HG03439 (cell line): ENCODE results near the gene SLC22A5.

Experiments used
- ATAC-seq: cut with Tn5 transposase; IDR thresholded peaks from one replicate; pipeline ENCODE4 v1.9.1; 2021; ENCODE audit warnings: mild to moderate bottlenecking, moderate library complexity; ENCODE audit not compliant: unreplicated experiment

The SLC22A5 gene

DNA sequence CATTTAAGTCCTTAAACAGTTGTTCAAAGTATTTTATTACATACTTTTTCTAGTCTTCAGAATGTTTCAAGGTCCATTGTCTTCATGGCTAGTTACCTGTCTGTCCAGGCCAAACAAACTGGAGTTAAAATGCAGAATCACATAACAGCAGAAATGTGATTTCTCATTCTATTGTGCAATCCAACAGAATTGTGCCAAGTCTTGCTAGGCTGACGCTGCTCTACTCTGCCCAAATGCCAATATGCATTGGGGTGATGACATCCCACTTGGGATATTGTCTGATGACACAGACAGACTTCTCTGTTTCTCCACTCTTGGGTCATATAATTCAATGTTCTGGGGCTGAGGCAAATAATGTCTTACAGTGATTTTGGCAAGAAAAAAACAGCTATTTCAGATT lies 5.2 kb upstream of the SLC22A5 start:
- ATAC-seq, result no peak

DNA sequence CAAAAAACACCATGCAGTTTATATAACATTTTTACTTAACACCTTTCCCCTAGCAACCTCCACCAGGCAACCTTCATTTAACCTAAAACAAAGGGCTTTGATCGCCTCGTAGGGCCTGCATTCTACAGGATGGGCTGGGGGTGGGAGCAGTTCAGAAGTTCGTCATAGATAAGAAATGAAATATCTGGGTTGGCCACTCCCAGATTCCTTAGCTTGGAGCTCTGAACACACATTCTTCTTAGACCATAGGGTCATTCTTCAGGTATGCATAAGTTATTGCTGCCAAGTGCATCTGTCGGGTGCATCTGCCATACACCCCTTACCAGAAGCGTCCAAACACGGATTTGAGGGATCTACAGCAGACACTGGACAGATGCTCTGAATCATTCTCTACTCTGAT lies 4.3 kb upstream of the SLC22A5 start:
- ATAC-seq, result no peak

GRCh38 chr5:132368186-132368585 lies 1.3 kb upstream of the SLC22A5 start:
- no peak for ATAC-seq

DNA sequence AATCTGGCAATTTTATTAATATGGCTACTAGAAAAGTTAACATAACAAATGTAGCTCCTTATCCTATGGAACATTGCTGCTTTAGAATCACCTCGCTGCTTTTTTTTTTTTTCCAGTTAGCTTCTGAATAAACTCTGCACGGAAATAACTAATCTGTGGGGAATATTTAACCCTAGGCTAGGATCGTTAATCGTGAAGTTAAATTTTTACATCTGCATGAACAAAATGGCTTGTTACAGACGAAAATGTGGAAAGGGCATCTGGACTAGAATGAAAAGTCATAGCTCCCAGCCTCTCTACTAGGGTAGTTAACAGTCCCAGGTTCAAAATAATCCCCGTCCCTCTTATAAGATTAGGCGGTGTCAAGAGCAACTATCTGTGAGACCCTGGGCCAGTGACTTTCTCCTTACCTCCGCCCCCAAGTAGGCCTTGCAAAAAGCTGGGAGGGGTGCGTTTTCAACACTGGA lies 470 bp upstream of the SLC22A5 start:
- ATAC-seq, result no peak

- no peak for ATAC-seq
These were observed 866 bp downstream of the SLC22A5 start for GRCh38 chr5:132370181-132370970.

DNA sequence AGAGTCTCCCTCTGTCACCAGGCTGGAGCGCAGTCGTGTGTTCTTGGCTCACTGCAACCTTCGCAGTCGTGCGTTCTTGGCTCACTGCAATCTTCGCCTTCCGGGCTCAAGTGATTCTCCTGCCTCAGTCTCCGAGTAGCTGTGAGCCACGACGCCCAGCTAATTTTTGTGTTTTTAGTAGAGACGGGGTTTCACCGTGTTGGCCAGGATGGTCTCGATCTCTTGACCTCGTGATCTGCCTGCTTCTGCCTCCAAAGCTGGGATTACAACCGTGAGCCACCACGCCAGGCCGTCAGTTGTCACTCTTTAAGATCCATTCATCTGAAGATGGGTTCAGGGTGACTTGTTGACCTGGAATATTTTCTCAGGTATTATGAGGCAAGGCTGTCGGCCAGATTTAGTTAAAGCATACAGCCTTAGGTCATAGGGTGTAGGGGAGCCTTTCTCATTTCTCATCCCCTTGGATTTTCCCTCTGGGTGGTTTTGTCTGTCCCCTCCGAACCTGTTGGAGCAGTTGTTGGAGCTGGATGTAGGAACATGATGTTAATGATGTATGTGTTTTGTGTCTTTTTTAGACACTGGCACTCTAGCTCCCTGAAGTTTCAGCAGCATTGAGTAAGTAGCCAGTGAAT lies 1.6 kb downstream of the SLC22A5 start:
- ATAC-seq, result no peak

- no peak for ATAC-seq
These were observed 2.1 kb downstream of the SLC22A5 start for GRCh38 chr5:132371603-132371994.

DNA sequence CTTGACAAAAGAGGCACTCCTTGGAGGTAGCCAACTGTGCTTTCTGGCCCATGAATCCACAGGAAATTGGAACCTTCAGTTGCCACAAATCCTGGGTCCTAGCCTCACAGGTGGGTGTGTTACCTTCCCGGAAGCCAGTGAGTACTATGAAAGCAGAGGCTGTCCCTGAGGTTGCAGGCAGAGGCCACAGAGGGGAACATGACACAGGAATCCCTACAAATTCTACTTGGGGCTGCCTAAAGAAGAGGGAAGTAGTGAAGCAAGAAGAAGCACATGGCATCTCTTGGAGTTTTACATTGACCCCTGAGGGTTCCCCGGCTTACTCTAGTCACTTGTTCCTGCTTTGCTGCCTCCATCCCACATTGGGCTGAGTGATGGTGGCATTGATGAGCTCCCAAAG lies 2.6 kb downstream of the SLC22A5 start:
- ATAC-seq, result no peak

- no peak for ATAC-seq
These were observed 3.0 kb downstream of the SLC22A5 start for GRCh38 chr5:132372542-132372941.

DNA sequence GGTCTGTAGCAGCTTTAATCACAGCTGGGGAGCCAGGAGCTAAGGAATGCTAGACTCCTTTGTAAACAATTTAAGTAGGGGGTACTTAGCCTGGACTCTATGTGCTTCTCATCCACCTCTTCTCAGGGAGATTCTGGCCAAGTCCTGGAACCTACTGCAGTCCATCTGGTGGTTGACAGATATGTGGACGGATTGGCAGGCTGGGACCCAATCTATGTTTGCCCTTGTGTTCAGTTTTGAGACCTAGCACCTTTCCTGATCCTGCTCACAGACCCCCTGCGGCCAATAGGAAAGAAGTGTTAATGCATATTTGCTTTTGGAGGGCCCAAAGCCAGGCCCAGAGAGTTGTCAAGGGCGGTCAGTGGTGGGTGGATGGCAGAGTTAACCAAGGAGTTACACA lies 6.4 kb downstream of the SLC22A5 start:
- no peak for ATAC-seq

DNA sequence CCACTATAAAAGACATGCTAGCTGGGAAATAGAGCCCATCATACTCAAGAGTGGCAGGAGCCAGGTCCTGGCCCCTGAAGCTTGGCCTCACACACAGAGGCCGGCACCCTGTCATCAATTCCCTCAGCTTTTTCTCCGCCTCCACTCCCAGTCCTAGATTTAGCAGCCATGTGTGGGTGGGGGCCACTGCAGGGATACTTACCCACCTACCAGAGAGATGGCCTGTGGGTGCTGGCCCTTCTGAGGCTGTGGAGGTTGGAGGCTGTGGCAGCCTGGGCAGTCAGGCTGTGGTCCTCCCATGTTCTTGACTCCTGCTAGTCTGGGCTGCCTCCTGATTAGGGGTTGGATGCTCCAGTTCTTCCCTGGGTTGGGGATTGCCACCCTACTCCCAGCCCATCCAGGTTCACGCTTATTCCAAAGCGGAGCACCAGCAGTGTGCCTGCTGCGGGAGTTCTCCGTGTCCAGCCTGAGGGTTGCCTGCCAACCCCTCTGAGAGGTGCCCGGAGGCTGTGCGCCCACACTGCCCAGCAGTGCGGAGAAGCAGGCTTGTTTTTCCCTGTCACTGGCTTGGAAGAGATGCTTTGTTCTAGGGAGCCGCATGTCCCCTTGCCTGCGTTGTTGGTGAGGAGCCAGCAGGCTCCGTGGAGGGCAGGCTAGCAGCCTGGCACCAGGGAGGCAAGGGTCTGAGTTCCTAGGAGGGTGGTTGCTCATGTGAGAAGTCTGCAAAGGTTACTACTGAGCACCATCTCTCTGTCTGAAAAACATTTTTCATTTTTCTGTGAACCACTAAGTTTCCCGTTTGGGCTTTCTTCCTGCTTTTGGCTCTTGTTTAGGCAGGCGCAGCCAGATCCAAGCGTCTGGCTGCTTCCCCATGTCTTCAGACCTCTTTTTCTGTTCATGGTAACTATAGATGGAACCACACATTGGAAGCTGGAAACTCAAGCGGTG lies 7.5 kb downstream of the SLC22A5 start:
- no peak for ATAC-seq

DNA sequence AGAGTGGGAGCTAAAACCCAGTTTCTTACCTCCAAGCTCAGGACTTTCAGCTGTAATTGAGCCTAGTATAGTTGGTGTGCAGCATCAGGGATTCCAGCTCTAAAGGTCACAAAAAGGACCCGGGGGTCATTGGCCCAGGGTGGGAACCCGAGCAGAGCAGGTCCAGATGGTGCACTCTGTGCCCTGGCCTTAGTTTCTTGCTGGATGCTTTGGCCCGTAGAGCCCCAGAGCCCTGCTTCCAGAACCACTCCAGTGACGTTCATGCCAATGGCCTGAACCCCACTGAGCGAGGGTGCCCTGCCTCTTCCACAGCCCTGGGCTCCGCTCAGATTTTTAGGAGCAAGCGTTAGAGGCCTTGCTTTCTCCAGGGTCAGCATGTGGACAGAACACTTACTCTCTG lies 8.2 kb downstream of the SLC22A5 start:
- no peak for ATAC-seq

DNA sequence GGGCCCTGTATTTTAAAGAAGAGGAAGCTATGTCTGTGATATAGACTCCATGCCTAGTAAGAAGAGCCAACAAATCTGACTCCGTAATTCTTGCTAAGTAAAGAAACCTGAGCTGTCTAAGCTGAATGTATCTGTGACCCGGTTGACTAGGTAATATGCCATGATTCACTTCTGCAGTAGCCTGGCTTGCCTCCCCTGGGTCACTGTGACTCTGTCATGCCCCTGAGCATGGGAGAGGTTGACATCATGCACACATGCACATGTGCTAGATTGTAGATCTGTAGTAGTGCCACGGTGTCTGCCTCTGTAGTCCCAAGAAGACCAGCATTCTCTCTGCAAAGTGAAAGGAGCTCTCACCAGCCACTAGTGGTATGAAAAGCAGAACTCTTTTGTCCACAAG lies 9.1 kb downstream of the SLC22A5 start:
- no peak for ATAC-seq

DNA sequence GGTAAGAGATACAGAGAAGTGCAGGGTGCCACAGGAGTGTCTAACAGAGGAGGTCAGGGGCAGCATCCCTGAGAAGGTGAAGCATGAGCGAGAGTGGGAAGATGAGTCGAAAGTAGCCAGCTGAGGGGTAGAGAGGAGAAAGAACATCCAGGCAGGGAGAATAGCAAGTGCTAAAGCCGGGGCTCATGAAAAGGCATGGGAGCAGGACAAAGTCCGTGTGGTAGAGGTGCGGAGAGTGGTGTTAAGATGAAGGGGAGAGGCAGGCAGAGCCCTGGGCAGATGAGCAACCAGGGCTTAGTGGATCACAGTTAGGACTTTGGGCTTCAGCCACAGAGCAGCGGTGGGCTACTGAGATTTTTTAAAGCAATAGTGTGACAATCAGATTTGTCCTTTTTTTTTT lies 10.5 kb downstream of the SLC22A5 start:
- no peak for ATAC-seq

DNA sequence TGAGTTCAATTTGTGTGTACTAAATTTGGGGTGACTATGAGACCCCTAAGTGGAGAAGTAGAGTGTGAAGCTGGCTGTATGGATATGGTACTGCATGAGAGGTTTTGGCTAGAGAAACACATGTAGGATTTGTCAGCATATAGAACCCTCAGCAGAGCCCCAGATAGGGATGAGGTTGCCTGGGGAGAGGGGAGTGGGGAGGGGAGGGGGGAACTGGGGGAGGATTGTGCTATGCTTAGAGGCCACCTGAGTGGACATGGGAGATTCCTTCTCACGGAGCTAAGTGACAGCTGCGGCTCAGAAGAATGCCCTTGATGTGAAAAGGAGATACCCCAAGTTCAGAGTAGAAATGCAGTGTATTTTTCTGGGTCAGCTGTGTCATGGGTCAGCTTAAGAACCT lies 11.2 kb downstream of the SLC22A5 start:
- ATAC-seq, result no peak

GRCh38 chr5:132381614-132382013 lies 12.1 kb downstream of the SLC22A5 start:
- ATAC-seq, result no peak

- ATAC-seq, result no peak
These were observed 13.8 kb downstream of the SLC22A5 start for GRCh38 chr5:132383261-132383660.

- ATAC-seq, result no peak
These were observed 14.5 kb downstream of the SLC22A5 start for GRCh38 chr5:132383984-132384383.

DNA sequence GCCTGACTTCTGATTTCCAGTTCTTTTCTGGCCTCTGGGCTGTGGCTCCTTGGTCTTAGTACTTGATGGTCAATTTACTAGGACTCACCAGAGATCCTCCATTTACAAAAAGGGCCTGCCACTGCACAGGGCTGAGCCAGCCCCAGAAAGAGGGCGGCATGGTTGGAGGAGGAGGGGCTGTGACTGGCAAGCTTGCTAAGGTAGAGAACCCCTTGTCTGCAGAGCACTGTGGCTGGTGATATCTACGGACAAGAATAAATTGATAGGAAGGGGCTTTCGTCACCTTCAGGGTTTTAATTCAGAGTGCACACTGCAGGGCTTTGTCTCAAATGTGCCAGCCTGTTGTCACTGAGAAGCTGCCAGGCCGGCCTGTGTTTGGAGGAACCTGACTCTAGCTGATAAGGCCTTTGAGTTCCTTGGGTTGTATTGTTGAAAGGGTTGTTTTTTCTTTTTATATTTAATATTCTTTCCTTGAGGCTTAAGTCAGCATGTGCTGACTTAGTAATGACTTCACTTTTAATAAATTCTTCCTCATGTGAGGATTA lies 15.1 kb downstream of the SLC22A5 start:
- no peak for ATAC-seq

DNA sequence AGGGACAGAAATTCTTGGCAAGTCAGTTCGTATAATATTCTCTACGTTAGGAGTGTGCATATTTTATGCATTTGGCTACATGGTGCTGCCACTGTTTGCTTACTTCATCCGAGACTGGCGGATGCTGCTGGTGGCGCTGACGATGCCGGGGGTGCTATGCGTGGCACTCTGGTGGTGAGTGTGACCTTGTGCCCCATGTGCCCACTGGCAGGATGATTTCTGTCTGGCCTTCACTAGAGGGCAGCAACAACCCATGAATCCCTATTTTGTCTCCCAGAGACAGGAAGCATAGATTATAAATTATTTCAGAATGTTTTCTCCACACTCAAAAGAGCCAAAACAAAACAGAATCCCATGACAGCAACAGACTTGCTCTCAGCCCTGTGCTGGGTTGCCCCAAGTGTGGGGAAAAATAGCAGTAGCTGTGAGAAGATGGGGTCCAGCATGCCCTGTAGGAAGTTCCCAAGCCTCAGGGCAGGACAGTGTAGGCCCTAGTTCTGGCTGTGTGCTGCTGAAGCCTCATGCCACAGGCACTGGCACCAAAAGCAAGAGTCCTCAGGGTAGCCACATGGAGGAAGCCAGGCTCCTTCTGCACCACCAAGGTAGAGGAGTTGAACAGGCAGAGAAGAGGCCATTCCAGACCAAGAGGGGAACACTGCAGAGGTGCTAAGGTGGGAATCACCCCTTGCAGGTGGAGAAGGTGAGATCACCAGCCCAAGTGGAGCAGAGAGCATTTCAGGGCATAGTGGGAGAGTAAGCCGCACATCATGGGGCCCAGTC lies 16.0 kb downstream of the SLC22A5 start:
- ATAC-seq, result no peak
